DOHH2 (cell line): Measurements from ENCODE around the gene SH3BGRL2.

Source experiments
- EZH2phosphoT487 ChIP-seq: fragments of 200-600 bp; sonication (generic); IDR thresholded peaks from 2 replicates; pipeline ENCODE4 v1.6.1; 2017; ENCODE audit warnings: borderline replicate concordance, mild to moderate bottlenecking, antibody characterized with exemption, low read length, moderate library complexity, mixed read lengths
- TF ChIP-seq, protein P1 (sequence below): fragments of 200-600 bp; sonication (generic); IDR thresholded peaks from one replicate; pipeline ENCODE4 v1.5.1; 2014; ENCODE audit warnings: antibody characterized with exemption, mild to moderate bottlenecking, low read depth, low read length; ENCODE audit not compliant: poor library complexity, severe bottlenecking

DNA sequence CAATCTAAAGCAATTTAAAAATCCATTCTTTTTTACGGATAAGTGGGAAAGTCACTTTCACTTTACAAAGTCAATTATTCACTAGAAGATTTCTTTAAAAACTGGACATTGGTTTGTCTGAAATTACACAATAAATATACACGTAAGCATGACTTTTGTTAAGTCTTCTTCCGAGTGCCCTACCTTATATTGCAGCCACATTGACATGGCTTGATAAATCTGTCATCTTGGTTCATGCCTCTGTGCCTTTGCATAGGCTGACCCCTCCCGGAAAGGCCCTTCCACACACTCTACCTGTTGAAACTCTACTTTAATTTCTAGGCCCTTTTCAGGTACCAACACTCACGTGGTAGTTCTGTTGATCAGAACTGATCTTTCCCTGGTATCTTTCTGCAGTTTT is 104.1 kb downstream of the SH3BGRL2 start:
- TF ChIP-seq, protein P1, sequence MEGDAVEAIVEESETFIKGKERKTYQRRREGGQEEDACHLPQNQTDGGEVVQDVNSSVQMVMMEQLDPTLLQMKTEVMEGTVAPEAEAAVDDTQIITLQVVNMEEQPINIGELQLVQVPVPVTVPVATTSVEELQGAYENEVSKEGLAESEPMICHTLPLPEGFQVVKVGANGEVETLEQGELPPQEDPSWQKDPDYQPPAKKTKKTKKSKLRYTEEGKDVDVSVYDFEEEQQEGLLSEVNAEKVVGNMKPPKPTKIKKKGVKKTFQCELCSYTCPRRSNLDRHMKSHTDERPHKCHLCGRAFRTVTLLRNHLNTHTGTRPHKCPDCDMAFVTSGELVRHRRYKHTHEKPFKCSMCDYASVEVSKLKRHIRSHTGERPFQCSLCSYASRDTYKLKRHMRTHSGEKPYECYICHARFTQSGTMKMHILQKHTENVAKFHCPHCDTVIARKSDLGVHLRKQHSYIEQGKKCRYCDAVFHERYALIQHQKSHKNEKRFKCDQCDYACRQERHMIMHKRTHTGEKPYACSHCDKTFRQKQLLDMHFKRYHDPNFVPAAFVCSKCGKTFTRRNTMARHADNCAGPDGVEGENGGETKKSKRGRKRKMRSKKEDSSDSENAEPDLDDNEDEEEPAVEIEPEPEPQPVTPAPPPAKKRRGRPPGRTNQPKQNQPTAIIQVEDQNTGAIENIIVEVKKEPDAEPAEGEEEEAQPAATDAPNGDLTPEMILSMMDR, result no peak
- TF ChIP-seq EZH2phosphoT487, result no peak
